ENCODE measurements around the gene XXYLT1. TPM values are rescaled to one million over a fixed set of nuclear protein-coding genes. Genes with fewer than 3 reads are reported as not detected.
A peak's percentile ranks its signal among the peaks of the same experiment; 100 is the strongest.

XXYLT1 gene
- total RNA-seq, 1 donor from 2014 or later = 2.1 TPM

DNA sequence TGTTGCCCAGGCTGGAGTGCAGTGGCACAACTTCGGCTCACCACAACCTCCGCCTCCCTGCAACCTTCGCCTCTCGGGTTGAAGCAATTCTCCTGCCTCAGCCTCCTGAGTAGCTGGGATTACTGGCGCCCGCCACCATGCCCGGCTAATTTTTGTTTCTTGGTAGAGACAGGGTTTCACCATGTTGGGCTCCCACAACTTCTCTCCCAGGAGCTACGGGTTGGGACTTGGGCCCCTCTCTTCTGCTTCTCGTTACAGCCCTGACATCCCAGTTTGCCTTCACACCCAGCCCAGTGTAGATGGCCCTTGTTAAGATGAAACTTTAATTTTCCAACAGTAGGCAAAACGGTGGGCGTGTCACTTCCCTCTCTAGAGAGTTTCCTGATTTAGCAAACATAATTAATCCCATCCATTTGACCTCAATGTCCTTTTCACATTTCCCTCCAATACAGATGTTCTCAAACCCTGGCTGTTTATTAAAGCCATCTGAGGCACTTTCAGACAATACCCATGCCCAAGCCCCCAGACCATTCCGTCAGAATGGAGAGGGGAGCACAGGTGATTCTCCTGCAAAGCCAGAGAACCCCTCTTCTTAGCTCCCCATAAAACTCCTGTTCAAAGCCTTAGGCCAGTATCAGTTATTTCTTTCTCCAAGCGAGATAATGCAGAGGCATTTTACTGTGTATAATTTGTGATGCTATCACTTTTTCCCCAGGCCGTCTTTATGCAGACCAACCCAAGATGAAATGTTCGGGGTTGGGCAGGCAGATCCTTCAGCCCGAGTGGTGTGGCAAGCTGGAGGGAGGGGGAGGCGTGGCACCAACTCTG is 245.7 kb downstream of the XXYLT1 start:
- no peak for DNase-seq
- no peak for ATAC-seq
- intact Hi-C loops (cut with micrococcal nuclease) = no loop called here

DNA sequence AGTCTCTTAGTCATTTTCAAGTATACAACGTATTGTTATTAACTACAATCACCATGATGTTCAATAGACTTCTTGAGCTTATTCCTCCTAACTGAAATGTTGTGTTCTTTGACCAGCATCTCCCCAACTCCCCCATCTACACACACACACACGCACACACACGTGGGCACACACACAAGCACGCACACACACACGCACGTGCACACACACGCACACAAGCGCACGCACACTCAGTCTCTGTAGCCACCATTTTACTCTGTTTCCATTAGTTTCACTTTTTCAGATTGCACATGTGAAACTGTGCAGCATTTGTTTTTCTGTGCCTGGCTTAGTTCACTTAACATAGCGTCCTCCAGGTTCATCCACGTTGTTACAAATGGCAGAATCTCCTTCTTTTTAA is 247.0 kb downstream of the XXYLT1 start:
- DNase-seq = no peak
- no peak for ATAC-seq
- intact Hi-C loops (cut with micrococcal nuclease) = no loop called here

DNA sequence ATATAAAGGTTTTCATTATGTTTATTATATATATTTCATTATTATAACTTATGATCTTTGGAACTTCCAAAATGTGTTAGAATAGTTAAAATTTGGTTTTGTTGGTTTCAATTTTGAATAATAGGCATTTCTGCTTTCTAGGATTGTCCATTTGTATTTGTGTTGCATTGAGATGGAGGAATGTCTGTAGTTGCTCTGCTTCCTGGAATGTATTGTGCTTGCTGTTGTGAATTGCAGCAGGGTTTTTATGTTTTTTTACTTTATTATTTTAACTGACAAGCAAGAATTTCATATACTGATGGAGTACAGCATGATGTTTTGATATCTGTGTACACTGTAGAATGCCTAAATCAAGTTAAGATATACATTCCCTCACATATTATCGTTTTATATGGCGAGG is 247.4 kb downstream of the XXYLT1 start:
- no peak for ATAC-seq
- intact Hi-C loops (cut with micrococcal nuclease) = no loop called here
- no peak for DNase-seq

DNA sequence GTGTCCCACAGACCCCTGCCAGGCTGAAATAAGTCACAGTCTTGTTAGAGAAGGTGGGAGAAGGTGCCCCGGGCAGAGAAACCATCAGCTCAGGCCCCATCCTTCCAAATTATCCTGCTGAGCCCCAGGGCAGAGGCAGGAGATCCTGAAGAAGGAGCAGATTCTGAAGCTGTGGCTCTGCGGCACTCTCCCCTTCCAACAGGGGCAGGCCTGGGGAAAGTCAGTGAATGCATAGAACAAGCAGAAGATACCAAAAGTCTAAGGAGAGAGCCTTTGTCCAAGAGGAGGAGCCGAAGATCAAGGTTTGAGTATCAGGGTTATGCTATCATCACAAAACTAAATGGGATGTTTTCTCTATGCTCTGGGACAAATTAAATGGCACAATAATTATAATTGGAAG is 249.3 kb downstream of the XXYLT1 start:
- intact Hi-C loops (cut with micrococcal nuclease) = no loop called here
- ATAC-seq = no peak
- no peak for DNase-seq

DNA sequence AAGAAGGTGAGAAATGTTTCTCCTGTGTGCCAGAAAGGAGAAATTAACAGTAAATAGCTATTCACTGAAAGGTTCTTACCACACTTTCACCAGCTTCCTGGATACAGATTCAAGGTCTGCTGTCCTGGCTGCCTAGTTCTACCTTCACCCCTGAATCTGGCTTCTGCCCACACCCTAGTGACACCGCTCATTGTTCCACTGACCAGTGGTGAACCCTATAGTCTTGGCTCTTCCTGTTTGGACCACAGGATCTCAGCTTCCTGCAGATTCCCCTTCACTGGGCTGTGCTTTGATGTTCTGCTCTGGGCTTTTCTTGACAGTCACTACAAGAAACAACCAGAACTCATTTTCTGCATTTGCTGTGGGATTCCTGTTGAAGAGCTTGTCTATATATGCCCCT is 250.0 kb downstream of the XXYLT1 start:
- DNase-seq = no peak
- ATAC-seq = peak; percentile 27
- intact Hi-C loops (cut with micrococcal nuclease) = no loop called here

DNA sequence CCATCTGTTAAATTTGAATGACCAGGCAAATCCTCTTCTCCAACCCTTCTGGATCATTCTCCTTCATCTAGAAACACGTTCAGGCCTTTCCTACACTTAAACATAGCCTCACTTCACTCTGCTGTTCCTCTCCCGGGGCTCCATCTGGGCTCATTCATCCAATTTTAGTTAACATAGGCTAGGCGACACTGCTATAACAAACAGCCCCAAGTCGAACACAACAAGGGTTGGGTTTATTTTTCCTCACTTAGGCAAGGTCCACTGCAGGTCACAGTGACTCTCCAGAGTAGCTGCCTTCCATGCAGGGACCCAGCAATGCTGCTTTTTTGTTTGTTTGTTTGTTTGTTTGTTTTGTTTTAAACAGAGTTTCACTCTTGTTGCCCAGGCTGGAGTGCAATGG is 250.8 kb downstream of the XXYLT1 start:
- intact Hi-C loops (cut with micrococcal nuclease) = no loop called here
- DNase-seq (no peak), ATAC-seq (no peak)

DNA sequence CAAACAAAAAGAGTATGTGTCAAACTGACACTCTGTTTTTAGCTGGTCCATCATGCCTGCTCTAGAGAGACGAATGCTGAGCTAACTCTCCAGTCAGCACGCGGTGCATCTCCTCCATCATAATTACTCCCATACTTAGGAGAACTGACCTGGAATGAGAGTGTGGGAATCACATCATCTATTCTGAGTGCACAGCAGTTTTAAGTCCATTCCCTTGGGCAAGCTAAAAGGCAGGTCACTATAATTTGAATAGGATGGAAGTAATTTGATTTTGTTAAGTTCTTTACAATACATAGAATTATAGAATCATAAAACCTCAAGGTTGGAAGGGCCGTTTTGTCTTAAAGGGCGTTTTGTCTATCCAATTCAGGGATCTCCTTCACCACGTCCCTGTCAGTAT is 251.6 kb downstream of the XXYLT1 start:
- intact Hi-C loops (cut with micrococcal nuclease) = no loop called here
- ATAC-seq (no peak), DNase-seq (no peak)

Small RNAs within 50 kb of the gene (microRNA-seq; reads per million reads assigned to microRNA genes)
- gene MIR3137 (ENCODE audit: borderline number of aligned reads) = not detected

Other genes starting within 250 kb of the XXYLT1 start
- gene ACAP2, start 171.9 kb upstream of the XXYLT1 start, total RNA-seq = 15.6 TPM

Measured in left ventricle myocardium superior (tissue), 1 donor.